Activated naive CD4-positive, alpha-beta T cell treated with Interleukin-2 at 50 U/mL for 16 hours (primary cell): ENCODE data around the gene P2RY14.

ENCODE experiments used
- DNase-seq: peaks from one replicate; pipeline ENCODE4 v3.0.0-alpha.2; 2020

P2RY14 gene

DNA sequence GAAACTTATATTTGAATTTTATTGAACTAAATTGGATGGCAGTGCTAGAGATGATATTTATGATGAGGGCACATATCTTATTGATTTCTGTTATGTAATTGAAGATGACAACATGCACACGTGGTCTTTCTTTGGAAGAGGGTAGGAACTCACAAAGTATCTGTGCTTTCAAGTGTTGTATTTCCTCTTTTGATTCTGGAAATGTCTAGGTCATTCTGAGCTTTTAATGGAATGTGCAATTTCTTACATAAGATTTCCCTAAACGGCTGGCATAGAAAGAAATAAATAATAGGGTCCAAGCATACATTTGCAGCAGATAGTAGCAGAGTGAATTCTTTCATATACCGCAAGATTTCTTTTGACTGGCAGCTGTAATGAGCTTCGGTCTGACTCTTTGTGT, 65.2 kb downstream of the P2RY14 start:
- DNase-seq = no peak

DNA sequence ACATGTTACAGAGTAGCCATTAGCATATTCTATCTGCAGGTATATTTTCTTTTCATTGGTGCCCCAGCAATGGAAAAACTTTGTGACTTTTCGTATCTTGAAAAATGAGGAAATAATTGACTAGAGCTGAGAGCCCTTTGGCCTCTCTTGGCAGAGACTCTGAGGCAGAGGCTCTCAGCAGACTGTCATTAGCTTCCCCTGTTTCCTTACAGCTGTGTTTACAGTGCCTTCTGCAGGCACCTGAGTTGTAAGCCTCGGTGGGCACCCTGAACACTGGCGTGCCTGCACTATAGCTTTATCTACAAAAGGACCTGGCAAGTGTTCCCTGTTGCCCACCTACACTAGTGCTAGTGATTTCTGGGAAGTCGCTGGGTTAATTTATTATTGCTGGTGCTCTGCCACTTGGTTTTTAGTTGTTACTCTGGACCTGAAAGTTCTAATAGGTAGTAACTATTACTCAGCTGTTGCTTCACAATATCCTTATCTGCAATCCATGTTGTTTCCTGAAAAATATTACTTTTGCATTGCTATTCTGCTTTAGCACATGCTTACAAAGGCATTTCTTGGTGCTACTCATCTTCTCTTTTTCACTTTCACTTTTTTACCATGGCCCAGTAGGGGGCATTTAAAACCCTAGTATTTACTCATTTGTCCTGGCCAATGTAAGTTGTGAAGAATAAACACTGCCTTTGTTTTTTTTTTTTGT, 67.5 kb downstream of the P2RY14 start:
- no peak for DNase-seq

DNA sequence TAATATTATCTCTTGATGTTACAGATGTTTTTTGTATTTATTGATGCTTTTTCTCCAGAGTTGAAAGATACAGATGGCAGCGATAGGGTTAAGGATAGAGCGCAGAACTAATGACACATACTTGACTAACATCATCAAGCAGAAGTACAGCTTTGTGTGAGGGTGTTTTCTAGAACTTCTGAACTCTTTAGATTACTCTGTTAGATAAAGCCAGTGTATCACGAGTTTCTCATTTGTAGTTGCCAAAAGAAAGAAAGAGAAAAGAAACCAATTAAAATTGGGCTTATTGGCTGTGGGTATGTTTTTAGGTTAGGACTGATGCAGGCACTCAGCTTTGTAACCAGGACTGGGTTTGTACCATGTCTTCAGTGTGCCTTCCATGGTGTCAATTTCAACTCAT, 68.7 kb downstream of the P2RY14 start:
- no peak for DNase-seq

DNA sequence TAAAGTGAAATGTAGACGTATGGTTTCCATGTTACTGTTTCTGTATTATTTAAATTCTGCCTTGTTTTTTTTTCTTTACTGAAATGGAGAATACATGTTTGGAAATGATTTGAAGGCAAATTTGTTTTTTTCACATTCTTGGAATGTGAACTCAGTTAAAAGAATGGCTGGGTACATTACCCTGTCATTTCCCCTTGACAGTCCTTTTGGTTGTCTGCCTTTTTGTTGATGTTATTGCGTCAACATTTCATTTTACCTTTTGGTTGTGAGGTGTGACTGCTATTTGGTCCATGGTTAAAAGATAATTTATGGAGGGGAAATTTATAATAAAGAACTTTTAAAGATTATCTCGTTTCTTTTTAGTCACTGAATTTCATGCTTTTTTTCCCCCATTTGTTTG, 72.1 kb downstream of the P2RY14 start:
- DNase-seq = no peak

DNA sequence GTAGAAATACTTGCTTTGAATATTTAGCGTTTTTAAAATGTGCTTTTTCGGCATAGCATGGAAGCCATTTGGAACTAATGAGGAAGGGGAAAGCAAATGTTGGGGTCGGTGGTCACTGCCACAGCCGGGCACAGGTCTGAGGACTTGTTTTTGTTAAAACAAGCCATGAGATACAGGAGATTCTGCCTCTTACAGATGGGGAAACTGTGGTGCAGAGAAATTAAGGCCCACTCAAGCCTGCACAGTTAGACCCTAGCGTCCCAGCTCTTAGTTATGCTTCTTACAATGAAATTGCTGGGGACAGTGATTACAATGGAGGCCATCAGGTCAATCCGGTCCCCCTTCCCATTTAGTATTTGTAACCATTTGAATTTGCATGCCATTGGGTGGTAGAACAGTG, 72.9 kb downstream of the P2RY14 start:
- no peak for DNase-seq

DNA sequence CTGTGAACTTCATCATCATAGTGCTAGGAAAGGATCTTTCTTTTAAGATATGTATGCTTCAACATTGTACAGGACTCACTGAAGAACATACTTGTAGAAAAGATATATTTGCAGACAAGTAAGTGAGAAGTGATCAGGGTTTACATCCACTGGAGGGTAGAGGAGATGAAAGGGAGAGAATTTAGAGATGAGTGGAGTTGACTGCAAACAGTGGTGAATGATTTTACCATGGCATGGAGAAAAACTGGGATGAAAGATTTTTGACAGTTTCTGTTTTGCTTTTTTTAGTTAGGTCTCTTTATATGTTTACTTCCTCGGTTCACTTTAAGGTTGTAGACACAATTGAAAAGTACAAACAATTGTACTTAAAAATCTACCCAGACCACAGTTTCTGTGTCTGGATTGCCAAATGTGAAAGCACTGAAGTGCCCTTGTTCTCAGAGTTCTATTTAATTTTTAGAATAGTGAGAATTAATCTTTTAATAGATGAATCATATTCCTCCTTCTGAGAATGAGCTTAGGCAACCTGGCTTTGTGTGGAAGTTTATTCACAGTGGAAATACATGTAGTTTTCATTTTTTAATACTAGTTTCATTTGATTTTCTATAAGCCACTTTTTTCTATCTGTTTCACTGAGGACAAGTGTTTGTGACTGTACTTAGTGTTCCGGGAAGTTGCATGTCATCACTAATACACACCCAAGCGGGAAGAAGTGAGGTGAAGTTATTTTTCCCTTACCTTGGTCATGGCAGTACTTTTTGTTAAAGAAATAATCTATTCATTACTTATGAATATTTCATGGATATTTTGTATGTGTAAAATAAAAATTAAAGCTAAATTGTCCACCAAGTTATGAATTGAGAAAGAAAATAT, 73.6 kb downstream of the P2RY14 start:
- DNase-seq = no peak

DNA sequence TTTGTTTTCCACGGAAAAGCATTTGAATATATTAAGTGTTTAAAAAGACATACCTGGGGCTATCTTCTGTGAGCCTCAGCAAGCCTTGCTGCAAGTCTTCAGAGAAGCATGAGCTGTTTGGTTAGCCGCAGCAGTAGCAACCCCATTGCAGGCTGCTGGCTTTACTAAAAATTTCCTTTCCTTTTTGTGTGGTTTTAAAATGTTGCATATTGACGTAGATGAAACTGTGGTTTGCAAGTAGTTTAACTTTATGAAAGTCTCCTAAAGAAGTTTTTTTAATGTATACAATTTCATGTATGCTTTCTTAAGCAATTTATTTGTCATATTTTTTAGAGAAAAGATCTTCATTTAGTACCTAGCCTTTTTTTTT, 75.3 kb downstream of the P2RY14 start, which contains the start of gene GPR171:
Gene GPR171 (minus strand): TSS at position 166 of the 370 bp plus-strand sequence. CDS start 3,830 bp downstream, outside the sequence.
- peak; percentile 71 for DNase-seq

DNA sequence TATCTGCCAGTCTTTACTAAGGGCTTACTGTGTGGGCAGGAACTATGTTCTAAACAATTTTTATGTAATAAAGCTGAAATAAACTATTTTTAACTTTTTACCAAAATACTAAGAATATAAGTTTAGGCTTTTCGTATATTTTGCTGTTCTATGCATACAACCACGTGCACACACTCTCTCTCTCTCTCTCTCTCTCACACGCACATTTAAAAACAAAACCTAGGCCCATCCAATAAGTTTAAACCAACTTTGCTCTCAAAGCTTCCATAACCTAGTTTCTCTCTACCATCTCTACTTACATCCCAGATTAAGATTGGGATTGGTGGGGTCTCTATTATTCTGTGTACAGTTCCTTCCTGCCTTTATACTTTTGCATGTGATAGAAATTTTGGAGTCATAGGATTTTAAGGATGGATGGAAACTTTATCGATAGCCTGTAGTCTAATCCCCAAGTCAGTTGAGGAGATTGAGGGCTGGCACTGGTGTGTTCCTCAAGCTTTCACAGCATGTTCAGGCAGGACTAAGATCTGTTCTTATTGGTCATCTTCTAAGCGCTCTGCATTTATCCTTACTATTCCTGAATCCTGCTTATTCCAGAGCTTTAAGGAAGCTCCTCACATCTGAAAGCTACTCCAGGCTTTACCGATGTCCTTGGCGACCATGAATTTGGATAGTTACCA, 77.2 kb downstream of the P2RY14 start:
- no peak for DNase-seq

DNA sequence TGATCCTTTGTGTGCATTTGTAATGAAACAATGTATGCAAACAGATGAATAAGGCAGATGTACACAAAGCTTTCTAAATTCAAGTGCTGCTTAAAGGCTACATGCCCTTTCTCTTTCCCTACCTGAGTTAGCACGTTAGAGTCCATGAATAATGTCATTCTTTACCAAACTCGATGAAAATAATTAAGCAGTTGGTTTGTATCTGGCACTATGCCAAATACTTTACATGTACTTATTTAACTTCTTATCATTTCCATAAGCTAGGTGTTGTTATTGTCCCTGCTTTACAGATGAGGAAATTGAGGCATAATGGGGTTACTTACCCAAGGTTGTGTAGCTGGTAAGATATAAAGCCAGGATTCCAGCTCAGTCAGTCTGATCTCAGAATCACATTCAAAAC, 77.8 kb downstream of the P2RY14 start:
- no peak for DNase-seq

DNA sequence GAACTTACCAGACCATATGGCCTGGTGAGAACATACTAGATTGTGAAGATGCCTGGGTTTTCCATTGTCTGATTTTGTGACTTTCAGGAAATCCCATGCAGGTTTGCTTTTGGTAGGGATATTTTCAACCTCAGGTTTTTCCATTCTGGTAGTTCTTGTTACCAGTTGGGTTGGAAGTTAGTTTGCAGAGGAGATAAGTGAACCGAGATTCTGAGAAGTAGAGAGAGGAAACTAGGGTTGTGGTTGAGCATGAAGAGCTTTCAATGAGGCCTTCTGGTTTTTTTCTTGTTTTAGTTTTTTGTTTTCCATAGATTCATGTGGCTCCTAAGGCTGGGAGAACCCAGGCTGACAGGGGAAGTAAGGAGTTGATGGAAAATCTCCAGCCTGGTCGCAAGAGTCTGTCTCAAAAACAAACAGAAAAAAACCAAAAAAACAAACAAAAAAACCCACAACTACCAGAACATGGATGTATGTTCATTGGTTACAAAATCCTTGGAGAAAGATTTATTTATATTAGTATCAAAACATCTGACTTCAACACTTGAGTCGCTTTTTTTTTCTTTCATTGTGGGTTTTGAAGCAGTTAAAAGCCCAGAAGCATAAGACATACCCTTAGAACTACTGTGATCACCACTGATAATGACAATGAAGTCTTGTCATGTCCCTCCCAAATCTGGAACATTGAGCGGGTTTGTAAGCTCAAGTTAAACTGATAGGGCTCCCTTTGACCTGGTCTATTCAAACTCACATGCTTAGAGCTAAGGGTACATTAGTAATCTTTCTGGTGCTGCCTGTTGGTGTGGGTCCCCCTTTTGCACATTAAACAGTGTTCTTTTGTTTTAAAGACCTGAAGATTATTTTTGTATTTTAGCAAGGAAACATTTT, 78.5 kb downstream of the P2RY14 start:
- no peak for DNase-seq

DNA sequence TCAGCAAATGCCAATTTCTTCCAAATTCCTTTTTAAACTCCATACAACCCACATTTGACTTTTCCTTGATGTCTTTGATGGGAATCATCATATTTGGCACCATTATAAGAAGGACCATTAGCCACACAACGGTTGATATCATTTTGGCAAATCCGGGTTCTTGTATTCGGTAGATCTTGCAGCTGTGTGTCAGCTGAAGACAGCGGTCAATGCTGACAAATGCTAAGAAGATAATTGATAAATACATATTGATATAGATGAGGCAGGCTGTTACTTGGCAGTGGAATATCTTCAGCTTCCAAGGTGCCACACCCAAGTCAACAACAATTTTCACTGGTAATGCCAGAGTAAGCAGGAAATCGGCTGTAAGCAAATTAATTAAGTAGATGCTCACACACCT, 79.5 kb downstream of the P2RY14 start:
- no peak for DNase-seq

DNA sequence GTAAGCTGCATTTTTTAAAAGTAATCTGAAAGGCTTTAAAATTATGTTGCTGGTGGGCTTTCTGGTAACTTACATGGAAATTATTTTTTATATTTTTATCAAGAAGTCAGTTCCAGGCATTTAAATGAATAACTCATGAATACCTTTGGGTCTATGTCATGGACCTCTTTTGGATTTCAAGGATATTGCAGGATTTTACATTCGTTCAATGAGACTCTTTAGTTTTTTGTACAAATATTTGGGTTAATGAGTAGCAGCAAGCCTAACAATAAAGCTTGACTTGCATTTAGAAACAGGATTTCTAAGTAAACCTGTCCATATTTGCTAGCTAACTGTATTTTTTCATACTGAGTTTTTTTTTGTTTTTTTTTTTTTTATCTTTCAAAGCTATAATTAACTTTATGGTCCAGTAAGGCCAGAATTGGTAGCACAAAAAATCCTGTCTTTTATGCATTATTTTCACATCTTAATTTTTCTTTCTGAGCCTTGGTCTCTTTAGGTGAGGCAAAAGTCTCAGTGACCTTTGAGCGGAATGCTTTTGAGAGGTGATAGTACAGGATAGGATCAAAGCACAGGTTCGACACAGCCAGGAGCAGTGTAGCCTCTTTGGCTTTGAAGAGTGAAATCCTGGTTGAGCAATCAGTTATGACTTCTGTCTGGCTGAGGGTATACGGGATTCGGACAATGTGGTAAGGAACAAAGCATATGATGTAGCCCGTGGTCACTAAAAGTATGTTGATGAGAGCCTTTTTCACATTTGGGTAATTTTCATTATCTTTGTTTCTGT, 80.2 kb downstream of the P2RY14 start:
- DNase-seq = no peak

DNA sequence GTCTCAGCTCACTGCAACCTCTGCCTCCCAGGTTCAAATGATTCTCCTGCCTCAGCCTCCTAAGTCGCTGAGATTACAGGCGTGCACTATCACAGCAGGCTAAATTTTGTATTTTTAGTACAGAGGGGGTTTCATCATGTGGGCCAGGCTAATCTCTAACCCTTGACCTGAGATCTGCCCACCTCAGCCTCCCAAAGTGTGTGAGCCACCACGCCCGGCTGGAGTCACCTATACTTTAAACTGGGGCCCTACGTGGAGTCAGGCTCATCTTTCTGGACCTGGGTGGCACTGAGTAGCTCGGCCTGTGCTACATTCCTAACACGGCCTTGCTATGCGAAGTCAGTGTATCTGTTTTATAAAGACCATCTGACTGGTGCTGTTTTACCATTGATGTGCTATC, 81.1 kb downstream of the P2RY14 start:
- no peak for DNase-seq

DNA sequence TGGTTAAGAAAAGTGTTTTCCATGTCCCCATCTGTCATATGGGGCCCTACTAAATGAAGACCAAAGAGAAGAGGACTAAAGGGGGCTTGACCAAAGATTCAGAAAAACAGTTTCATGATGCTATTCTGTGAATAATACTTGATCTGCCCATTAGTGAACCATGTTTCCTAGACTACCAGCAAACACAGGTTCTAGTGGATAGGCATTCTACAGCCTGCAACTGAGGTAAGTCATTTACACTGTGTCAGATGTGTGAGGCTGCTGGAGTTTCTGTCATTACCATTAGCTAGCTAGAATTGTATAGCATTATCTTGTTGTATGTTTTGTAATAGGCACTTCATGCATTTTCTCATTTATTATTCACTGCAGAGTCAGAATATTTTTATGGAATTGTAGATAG, 81.9 kb downstream of the P2RY14 start:
- DNase-seq = no peak

DNA sequence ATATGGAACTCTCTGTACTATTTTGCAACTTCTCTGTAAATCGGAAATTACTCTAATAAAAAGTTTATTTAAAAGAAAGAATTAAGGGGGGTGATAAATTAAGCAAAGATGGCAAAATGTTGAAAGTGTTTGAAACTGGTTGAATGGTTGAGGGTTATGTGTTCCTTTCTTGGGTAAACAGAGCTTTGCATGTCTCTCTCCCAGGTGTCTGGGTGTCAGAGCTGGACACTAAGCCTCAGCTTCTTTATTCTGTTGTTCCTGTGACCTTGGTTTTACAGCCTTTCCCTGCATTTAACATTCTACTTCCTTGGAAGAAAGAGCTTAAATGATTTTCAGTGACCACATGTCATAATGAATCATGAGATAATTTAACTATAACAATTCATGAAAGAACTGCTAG, 82.5 kb downstream of the P2RY14 start:
- DNase-seq = no peak

DNA sequence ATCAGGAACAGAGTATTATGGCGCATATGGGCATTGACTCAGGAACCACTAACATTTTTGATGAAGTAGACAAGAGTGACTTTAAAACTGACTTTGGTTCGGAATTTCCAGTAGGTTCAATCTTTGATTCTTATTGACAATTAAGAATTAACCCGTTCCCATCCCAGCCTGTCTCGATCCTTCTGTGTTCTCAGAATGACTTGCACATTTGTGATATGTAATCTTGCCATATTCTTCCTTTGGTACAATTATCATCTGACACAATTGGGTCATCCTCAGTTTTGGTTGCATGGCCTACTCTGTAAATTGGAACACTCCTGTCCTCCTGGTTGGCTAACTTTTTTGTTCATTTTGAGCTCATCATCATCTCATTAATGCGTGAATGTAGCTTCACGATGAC, 85.8 kb downstream of the P2RY14 start:
- DNase-seq = no peak

DNA sequence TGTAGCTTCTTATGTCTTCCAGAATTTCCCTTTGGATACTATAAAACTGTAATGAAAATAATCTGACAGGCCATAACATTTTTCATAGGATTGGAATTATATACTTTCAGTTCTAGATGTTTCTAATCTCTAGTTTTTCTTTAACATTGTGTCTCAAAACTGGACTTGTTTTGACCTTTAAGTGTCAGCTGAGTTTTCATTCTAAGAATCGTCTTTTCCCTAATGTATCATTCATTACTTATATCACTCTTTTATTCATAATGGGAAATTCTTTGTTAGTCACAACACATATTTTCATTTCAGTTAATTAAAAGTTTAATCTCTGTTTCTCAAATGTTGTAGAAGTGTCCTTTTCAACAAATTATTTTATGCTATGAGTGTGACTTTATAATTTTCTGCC, 87.2 kb downstream of the P2RY14 start:
- DNase-seq = no peak

DNA sequence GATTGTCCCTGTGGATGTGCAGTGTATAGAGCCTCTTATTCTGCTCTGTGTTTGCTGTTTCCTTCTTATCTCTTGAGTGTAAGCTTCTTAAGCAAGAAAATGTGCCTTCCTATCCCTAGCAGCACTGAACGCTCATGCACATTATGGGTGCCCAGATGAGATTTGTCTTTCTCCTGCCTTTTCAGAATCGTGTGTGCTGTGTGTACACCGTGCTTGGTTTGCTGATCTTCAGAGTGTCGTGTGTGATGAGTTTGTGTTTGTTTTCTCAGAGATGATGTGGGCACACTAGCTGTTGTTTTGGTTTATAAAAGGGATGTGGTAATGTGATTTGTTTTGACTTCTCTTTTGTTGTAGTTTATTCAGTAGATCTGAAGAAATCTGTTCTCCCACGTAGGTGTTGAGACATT, 95.1 kb downstream of the P2RY14 start:
- DNase-seq = no peak

DNA sequence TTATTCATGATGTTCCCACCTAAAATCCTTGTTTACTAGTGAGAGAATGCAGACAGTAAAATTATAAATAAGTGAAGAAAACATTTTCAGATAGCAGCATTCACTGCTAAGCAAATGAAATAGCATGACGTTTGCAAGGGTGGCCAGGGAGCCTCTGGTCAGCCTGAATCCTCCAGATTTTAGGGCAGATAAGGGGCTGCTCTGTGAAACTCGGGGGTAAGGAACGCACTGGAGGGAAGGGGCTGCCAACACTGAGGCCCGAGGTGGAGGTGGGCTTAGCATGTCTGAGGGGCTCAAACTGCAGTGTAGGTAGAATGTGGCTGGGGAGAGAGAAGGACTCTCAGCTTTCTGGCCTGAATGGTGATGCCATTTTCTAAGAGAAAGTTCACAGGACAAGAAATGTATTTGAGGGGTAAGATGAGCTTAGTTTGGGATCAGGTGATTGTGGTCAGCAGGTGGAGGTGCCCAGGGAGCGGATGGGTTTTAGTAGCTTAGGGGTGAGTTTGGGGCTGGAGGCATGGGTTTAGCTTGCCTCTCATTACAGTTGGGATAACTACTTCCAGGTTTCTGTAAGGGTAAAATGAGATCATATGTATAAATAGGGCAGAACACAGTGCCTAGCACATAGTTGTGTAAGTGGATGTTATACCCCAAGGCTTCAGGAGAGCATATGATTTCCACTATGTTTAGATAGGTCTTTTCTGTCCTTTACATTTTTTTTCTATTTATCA, 95.8 kb downstream of the P2RY14 start:
- no peak for DNase-seq

DNA sequence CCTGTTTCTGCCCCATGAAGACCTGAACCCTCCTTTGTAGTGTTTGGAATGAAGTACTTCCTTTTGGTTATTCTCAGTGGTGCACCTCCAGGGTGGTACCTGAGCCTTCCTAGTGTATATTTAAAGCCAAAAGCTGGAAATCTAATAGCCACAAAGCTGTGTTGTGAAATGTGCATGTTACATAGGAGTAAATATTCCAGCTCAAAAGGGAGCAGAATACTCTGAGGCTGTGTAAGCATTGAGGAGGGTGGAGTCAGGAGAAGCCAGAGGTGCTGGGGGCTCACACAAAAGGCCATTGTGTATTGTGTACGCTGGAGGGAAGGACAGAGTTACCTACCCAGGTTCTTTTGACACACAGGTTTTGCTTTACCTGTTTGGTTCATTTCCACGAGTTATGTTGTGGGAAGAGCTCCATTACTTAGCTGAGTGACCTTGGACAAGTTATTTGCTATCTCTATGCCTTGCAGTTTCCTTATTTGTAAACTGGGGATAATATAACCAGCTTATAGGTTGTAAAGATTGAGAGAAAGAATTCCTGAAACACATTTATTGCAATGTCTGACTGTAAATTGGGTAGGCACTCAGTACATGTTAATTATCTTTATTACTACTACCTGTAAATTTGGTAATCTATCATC, 100.0 kb downstream of the P2RY14 start:
- no peak for DNase-seq

DNA sequence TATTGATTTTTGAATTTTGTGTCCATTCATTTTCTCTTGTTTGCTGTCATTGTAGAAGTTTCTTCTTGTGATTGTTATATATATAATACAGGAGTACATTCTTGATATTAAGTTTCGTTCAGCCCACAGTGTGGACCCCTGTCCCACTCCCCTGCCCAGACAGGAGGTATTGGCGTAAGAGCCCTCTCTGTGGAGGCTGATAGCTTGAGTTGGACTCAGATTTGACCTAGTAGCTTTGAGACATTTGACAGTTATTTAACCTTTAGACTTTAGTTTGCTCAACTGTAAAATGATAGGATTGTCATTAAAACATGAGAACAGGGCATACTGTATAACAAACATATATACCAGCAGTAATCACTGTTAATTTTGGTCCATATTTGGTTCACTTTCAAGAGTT, 102.4 kb downstream of the P2RY14 start:
- no peak for DNase-seq
